ENCODE measurements around the gene FGA.
"Not testable (repeated sequence)": the region's sequence is repeated elsewhere in the genome, so short reads cannot be mapped to it uniquely, and the experiment has no call there.

The FGA gene

DNA sequence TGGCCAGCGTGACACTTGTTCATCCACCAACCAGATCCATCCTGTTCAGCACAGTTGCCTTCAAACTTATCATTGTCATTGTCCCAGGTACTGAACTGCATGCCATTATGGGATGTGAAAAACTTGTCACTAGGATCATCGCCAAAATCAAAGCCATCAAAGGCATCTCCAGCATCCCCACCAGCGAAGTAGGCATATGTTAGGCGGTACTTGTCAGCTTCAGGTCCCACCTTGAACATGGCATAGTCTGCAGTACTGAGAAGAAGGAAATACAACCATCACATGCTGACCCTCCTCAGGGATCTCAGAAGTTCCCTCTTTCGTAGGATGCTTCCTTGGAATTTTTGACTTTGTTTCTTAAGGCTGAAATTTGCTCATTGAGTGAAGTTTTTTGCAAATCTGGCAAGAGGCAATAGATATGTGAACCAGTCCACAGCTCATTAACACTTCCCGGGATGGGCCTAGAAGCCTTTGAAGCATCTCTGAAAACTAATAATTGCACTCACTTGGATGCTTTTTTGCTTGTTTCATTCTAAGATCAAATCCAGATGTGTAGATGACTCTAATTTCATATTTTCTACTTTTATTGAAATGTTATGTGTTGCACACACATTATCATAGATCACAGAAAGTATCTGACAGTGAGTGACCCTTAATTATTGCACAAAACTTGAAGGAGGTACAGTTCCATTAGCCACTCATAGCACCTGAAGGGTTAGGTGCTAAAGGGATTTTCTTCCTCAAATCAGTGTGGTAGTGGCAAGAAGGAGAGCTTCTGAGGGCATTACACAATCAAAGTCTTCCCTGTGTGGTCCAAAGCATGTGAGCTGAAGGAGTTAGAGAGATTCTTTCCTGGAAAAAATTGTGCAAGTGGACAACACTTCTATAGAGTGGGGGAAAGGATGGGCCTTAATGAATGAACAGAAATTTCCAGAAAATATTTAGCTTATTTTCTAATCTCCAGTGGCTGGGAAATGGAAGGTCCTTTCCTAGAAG is 16.5 kb upstream of the FGA start:
- DNase-seq, result no peak

- DNase-seq, result no peak
These were observed 14.2 kb upstream of the FGA start for GRCh38 chr4:154604696-154605200.

- DNase-seq, result no peak
These were observed 12.7 kb upstream of the FGA start for GRCh38 chr4:154603033-154603943.

GRCh38 chr4:154602404-154603020 is 12.0 kb upstream of the FGA start:
- DNase-seq, result no peak

DNA sequence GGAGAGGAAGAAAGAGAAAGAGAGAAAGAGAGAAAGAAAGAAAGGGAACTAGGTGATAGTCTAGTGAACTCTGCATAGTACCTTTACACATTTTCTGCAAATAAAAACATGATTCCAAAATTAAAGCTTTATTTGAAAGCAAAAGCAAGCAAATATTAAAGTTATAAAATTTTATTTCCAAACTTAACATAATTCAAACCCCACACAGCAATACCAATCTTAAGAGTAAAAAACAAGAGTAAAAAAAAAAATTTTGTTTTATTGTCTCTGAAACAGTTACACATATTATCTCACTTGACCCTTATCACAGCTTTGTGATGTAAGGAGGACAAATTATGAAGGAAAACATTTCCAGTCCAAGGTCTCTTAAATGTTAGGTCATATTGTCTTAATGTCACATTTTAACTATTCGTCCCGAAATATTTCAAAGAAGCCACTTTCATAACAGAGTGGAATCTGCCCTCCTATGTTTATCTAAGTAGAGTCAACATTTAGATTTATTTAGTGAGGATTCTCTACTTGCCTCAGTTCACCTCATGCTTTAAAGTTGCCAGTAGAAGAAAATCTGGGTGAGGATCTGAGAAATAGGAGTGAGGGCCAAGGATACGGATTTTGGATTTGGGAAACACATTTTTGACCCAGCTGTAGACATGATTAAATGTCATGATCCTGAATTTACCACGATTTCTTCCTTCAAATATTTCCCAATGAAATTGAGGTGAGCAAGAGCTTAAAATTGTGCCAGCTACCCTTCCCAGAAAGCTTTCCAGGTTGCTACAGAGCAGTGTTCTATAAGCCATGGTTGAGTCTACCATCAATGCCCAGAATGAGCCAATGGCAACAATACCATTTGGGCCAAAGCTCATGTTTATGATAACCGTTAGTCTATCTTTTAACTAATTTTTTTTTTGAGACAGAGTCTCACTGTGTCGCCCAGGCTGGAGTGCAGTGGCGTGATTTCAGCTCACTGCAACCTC is 7.5 kb upstream of the FGA start:
- DNase-seq, result no peak

DNA sequence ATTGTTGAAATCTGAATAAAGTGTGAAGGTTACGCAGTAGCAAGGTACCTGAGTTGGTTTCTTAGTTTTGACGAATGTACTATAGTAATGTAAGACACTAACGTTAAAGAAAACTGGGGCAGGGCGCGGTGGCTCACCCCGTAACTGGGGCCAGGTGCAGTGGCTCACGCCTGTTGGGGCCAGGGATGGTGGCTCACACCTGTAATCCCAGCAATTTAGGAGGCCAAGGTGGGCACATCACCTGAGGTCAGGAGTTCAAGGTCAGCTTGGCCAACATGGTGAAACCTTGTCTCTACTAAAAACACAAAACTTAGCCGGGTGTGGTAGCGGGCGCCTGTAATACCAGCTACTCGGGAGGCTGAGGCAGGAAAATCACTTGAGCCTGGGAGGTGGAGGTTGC is 6.7 kb upstream of the FGA start:
- DNase-seq, result not testable (repeated sequence)

GRCh38 chr4:154595807-154596206 is 5.3 kb upstream of the FGA start:
- DNase-seq, result no peak

DNA sequence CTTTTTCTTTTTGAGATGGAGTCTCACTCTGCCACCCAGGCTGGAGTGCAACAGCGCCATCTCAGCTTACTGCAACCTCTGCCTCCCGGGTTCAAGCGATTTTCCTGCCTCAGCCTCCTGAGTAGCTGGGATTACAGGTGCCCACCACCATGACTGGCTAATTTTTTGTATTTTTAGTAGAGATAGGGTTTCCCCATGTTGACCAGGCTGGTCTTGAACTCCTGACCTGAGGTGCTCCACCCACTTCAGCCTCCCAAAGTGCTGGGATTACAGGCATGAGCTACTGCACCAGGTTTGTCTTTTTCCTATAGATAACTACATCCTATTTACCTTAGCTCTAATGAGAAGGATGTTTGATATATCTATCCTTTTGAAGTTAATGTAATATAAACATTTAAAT is 3.8 kb upstream of the FGA start:
- DNase-seq, result not testable (repeated sequence)

- no peak for DNase-seq
These were observed 3.3 kb upstream of the FGA start for GRCh38 chr4:154593868-154594267.

GRCh38 chr4:154591890-154592289 is 1.3 kb upstream of the FGA start:
- no peak for DNase-seq

DNA sequence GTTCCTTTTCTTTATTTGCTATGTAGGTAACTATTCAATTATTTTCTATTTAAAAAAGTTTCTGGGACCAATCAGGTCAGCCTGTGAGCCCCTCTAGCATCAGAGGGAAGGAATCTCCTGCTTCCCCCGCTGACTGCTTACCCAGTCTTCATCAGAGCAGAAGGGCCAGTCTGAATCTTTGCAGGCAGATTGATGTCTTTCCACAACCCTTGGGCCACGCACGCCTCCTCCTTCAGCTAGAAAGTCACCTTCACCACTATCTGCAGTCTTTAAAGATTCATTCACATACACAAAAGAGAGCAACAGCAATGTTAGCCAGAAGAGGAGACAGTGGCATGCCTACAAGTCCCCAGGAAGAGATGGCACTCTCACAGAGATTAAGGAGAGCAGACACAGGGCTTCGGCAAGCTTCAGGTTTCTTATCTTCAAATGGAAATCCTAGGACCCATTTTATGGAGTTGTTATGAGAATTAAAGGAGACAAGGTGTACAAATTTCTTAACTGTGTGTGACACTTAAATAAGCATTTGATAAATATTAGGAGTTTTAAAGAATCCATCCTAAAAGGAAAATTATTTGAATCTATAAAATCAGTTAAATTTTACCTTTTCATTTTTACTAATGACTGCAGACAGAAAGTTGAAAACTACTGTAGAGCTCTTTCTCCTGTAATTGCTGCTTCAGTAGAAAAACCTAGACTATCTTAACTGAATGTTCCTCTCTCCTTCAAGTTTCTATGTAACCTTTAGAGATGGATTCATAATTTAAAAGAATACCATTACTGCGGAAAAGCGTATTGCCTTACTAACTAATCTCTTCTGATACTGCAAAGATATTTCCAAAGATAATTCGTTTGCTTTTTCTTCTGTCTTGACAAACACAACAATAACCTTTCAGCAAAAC is 995 bp downstream of the FGA start:
- no peak for DNase-seq

DNA sequence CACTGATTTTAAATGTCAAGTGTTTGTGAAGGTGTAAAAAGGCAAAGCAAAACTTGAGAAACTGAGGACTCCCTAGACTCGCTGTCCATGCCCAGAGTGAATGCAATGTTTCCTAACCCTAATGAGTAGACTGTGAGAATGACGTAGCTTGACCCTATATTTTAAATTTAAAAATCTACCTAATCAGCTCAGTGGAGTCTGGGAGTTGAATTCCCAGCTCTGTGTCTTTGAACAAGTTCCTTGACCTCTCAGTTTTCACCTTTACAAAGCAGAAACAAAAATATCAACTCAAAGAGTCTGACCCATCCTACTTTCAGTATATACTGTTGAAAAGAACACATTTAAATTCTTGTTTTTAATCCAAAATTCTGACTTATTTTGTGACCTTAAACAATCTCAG is 2.3 kb downstream of the FGA start:
- no peak for DNase-seq

DNA sequence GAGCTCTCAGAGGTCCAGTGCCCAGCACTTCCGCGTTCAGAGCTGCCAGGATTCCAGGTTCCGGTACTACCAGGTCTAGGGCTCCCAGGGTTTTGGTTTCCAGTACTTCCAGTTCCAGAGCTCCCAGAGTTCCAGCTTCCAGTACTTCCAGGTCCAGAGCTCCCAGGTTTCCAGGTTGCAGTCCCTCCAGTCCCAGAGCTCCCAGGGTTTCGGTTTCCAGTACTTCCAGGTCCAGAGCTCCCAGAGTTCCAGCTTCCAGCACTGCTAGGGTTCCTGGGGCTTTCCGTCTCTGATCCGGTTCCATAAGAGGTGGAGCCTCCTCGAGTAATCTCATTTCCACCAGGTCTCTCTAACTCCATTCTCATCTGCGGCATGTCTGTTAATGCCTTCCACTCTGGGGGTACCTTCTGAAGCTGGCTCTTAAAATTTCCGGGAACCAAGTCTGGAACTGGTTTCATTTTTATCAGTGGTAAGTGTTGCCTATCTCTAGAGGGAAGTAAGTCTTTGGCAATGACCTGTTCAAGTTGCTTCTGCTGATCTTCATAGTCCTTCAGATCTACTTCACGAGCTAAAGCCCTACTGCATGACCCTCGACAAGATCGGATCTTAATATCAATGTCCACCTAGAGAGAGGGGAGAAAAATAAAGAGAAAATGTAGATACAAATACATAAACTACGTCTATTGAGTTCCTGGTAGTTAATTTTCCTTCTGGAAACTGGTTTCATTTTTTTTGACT is 4.1 kb downstream of the FGA start:
- DNase-seq, result no peak

DNA sequence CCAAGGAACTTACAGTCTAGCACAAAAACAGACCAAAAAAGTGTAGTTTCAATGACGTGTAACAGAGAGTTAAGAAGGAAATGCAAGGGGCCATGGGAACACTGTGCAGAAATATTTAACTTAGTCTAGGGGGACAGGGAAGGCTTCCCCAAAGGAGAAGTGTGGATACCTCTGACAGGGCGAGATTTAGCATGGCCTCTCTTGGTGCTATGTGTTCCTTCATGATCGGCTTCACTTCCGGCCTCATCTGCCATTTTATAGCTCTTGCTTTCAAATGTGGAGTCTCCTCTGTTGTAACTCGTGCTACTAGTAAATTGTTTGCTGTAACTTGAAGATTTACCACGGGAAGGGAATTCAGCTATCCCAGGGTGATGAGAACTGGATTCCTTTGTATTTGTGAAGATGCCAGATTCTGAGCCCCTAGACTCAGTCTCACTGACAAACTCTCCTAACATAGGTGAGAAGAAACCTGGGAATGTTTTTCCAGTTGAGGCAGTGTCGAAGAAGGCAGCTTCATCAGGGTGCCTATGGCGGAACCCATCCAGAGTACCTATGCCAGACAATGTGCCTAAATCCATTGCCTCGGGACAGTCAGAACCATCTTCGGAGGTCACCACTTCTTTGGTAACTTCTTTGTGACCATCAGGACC is 5.0 kb downstream of the FGA start:
- DNase-seq, result no peak

GRCh38 chr4:154584259-154584658 is 6.3 kb downstream of the FGA start:
- no peak for DNase-seq

GRCh38 chr4:154583677-154584076 is 6.9 kb downstream of the FGA start:
- DNase-seq, result no peak

- no peak for DNase-seq
These were observed 7.3 kb downstream of the FGA start for GRCh38 chr4:154583230-154583629.

GRCh38 chr4:154582723-154583122 is 7.8 kb downstream of the FGA start:
- no peak for DNase-seq

DNA sequence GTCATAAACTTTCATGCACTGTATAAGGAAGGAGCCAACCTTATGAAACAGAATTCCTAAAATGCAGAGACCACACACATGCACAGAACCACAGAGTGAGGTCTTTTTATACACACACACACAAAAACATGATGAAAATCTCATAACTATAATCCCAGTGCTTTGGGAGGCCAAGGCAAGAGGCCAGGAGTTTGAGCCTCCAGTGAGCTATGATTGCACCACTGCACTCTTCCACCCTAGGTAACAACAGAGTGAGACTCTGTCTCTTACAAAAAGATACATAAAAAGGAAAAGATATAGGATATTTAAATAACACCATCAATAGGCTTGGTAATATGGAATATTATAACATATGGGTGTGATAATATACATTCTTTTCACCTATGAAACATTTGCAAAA is 10.6 kb downstream of the FGA start:
- no peak for DNase-seq

Measured in inflammatory macrophage (primary cell).